Body of pancreas (tissue), 4 donors: ENCODE data around the gene TWIST1.

ENCODE experiments used
- CTCF ChIP-seq, 7 experiments: fragments of 450-650 bp in 4 of 7; fragments of 200-600 bp in 3 of 7; sonication (generic) in 3 of 7; IDR thresholded peaks; one replicate each; pipeline ENCODE4 v1.5.1; 2016 to 2019; ENCODE audit warnings: antibody characterized with exemption in 7 of 7
- POLR2A ChIP-seq, 3 donors: fragments of 450-650 bp; IDR thresholded peaks; one replicate each; pipeline ENCODE4 v1.6.1; 2016; ENCODE audit warnings: antibody characterized with exemption in 3 of 3, mild to moderate bottlenecking in 2 of 3

- TF ChIP-seq POLR2A (IDR thresholded peaks at IDR 0.05) (no peak), CTCF (IDR thresholded peaks at IDR 0.05) (no peak)
These were observed 23.3 kb downstream of the TWIST1 start for GRCh38 chr7:19094138-19094537.
